M059J (cell line): Measurements from ENCODE around the gene CCNE1. TPM values are rescaled to one million over a fixed set of nuclear protein-coding genes. Genes with fewer than 3 reads are reported as not detected.
"Not testable (repeated sequence)": the region's sequence is repeated elsewhere in the genome, so short reads cannot be mapped to it uniquely, and the experiment has no call there.

Experiments
- DNase-seq: peaks from one replicate; pipeline ENCODE4 v3.0.0-alpha.2; 2012; ENCODE audit warnings: low read depth
- total RNA-seq: library from RNA; depleted of rRNA; stranded (reverse); fragments of >200 nt; shearing (Covaris generic); gene quantifications from 2 replicates; pipeline ENCODE4 v1.2.3, GENCODE V29; 2014

Gene CCNE1
- total RNA-seq, 1 experiment from 2014 or later, result 40.2 TPM

- no peak for DNase-seq
Measured at GRCh38 chr19:29815231-29815630, 3.4 kb downstream of the CCNE1 start.

- no peak for DNase-seq
Measured at GRCh38 chr19:29817316-29817715, 5.5 kb downstream of the CCNE1 start.

GRCh38 chr19:29819300-29819699 lies 7.5 kb downstream of the CCNE1 start:
- no peak for DNase-seq

GRCh38 chr19:29819986-29820385 lies 8.2 kb downstream of the CCNE1 start:
- DNase-seq, result no peak

GRCh38 chr19:29823581-29824330 lies 12.0 kb downstream of the CCNE1 start:
- DNase-seq, result no peak

- not testable (repeated sequence) for DNase-seq
Measured at GRCh38 chr19:29825263-29825662, 13.5 kb downstream of the CCNE1 start.

GRCh38 chr19:29831041-29831548 lies 19.3 kb downstream of the CCNE1 start:
- DNase-seq, result no peak

GRCh38 chr19:29831686-29832085 lies 19.9 kb downstream of the CCNE1 start:
- DNase-seq, result no peak

GRCh38 chr19:29832801-29833200 lies 21.0 kb downstream of the CCNE1 start:
- DNase-seq, result no peak

GRCh38 chr19:29833614-29834261 lies 21.9 kb downstream of the CCNE1 start:
- no peak for DNase-seq

- no peak for DNase-seq
Measured at GRCh38 chr19:29834991-29835846, 23.4 kb downstream of the CCNE1 start.

GRCh38 chr19:29836409-29836825 lies 24.6 kb downstream of the CCNE1 start:
- DNase-seq, result no peak

GRCh38 chr19:29837448-29837981 lies 25.7 kb downstream of the CCNE1 start:
- no peak for DNase-seq

- DNase-seq, result no peak
Measured at GRCh38 chr19:29837996-29838395, 26.2 kb downstream of the CCNE1 start.

GRCh38 chr19:29840066-29840950 lies 28.5 kb downstream of the CCNE1 start:
- DNase-seq, result no peak

- peak; percentile 38 for DNase-seq
Measured at GRCh38 chr19:29841209-29841558, 29.4 kb downstream of the CCNE1 start.

- DNase-seq, result peak; percentile 65
Measured at GRCh38 chr19:29841559-29842367, 30.0 kb downstream of the CCNE1 start.

- no peak for DNase-seq
Measured at GRCh38 chr19:29842471-29843179, 30.8 kb downstream of the CCNE1 start.
